Left kidney (tissue), 2 donors: ENCODE data around the gene CIZ1. TPM values are rescaled to one million over a fixed set of nuclear protein-coding genes. Genes with fewer than 3 reads are reported as not detected.
"Not testable (repeated sequence)": the region's sequence is repeated elsewhere in the genome, so short reads cannot be mapped to it uniquely, and the experiment has no call there.

Experiments
- DNase-seq: peaks from one replicate; pipeline ENCODE4 v3.0.0-alpha.2; 2013
- polyA plus RNA-seq: library from polyadenylated mRNA; unstranded; fragments of 120-200 nt; gene quantifications from one replicate; pipeline ENCODE4 v1.2.1, GENCODE V29; 2013; ENCODE audit not compliant: insufficient read length

CIZ1 gene
- polyA plus RNA-seq, 1 donor, result 139 TPM

DNA sequence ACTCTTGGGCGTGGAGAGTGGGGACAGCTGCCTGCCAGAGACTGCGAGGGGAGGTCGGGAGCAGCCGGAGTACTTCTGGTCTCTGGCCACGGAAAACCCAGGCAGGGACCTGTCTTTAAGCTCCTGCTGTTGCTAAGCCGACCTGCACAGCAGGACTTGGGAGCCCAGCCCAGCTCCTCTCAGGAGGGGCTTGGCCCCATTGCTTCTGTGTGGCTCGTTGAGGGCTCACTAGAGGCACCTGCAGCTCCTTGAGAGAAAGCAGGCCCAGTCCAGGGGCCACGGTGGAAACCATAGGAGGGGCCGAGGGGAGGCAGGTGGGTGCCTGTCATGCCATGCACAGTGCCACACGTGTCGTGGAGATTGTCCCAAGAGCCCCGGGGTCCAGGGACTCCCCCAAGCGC, 45.4 kb downstream of the CIZ1 start:
- no peak for DNase-seq

- DNase-seq, result peak; percentile 66
These were observed 45.8 kb downstream of the CIZ1 start for GRCh38 chr9:128145536-128145935.

GRCh38 chr9:128144239-128145181, 46.9 kb downstream of the CIZ1 start:
- no peak for DNase-seq

GRCh38 chr9:128143525-128144238, 47.7 kb downstream of the CIZ1 start:
- no peak for DNase-seq

GRCh38 chr9:128142596-128142995, 48.8 kb downstream of the CIZ1 start:
- no peak for DNase-seq

GRCh38 chr9:128142061-128142460, 49.3 kb downstream of the CIZ1 start:
- no peak for DNase-seq

GRCh38 chr9:128141604-128142003, 49.8 kb downstream of the CIZ1 start:
- no peak for DNase-seq

DNA sequence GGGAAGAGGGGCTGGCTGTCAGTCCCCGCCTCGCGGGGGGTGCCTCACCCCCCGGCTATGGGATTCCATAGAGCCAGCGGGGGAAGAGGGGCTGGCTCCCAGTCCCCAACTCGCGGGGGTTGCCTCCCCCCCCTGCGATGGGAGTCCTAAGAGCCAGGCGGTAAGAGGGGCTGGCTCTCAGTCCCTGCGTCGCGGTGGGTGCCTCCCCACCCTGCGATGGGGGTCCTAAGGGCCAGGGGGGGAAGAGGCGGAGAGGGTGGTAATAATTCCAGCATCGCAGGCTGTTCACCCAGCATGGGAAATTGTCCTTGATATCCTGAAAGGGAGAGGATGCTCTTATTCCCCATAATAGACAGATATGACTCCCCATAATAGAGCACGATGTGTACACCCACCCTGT, 51.8 kb downstream of the CIZ1 start:
- no peak for DNase-seq

DNA sequence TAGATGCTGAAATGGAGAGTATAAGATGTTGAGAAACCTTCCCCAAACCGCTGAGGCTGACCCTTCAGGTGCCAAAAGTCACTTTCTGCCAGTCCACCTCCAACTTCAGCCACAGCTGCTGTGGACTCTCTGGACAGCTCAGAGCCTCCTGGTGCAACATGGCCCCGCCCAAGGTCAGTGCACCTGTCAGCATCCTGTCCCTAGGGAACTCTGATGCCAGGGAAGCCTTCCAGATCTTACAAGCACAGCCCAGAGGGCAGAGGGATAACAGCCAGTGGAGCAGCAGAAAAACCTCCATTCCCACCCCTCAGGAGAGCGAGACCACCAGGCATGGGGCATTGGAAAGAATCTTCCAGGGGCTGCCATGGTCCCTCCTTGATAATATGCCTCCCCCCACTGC, 53.4 kb downstream of the CIZ1 start:
- DNase-seq, result no peak

GRCh38 chr9:128136816-128137793, 54.3 kb downstream of the CIZ1 start:
- DNase-seq, result no peak

GRCh38 chr9:128135561-128135960, 55.8 kb downstream of the CIZ1 start:
- not testable (repeated sequence) for DNase-seq

- DNase-seq, result not testable (repeated sequence)
These were observed 59.2 kb downstream of the CIZ1 start for GRCh38 chr9:128132139-128132538.

GRCh38 chr9:128131346-128131745, 60.0 kb downstream of the CIZ1 start:
- DNase-seq, result not testable (repeated sequence)

GRCh38 chr9:128130651-128131050, 60.7 kb downstream of the CIZ1 start:
- not testable (repeated sequence) for DNase-seq

DNA sequence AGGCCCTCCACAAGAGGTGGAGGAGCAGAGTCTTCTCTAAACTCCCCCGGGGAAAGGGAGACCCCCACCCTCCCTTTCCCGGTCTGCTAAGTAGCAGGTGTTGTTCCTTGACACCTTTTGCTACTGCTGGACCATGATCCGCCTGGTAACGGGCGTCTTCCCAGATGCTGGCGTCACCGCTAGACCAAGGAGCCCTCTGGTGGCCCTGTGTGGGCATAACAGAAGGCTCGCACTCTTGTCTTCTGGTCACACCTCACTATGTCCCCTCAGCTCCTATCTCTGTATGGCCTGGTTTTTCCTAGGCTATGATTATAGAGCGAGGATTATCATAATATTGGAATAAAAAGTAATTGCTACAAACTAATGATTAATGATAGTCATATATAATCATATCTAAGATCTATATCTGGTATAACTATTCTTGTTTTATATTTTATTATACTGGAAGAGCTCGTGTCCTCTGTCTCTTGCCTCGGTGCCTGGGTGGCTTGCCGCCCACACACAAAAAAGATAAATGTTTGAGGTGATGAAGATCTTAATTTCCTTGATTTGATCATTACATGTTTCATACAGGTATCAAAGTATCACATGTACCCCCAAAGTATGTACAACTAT, 61.3 kb downstream of the CIZ1 start:
- not testable (repeated sequence) for DNase-seq

- no peak for DNase-seq
These were observed 62.4 kb downstream of the CIZ1 start for GRCh38 chr9:128128836-128129590.

GRCh38 chr9:128127990-128128835, 63.2 kb downstream of the CIZ1 start:
- DNase-seq, result peak; percentile 95

GRCh38 chr9:128127568-128127989, 63.8 kb downstream of the CIZ1 start, which contains the start of gene PTGES2:
TSS of gene PTGES2 (minus strand) at chr9:128127729. CDS start at chr9:128127717, 12 bp downstream.
- peak; percentile 86 for DNase-seq

DNA sequence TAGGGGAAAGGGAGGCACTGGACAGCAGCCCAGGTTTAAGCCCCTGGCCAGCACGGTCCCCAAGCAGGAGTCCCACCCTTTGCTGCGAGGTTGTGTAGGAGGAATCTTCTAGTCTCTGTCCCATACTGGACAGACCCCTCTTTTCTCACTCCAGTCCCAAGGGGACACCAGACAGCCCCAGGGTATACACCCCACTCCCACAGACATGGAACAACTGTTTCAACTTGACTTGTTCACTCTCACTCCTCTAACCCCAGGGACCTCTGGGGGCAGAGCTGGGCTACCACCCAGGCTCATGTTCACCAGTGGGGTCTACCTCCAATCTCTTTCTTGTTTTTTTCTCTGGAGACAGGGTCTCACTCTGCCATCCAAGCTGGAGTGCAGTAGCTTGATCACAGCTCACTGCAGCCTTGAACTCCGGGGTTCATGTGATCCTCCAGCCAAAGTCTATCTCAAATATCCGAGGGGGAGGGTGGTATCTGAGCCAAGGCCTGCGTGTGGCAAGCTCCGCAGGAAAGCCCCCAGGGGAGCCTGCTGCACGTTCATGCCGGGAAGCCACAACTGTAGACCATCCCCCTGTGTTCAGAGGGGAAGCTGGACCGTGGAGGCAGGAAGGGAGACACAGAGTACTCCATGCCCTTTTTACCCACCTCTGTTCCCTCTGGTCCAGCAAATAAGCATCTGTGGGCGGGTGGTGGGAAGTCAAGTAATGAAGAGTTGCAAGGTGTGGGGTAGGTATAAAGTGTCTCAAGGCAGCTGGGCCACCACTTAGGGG, 65.6 kb downstream of the CIZ1 start:
- DNase-seq, result no peak
